Coronary artery (tissue), 2 donors: ENCODE results near the gene CACNA1C.

ENCODE experiments used
- DNase-seq: peaks from one replicate; pipeline ENCODE4 v3.0.0-alpha.2; 2017; ENCODE audit warnings: low spot score
- H3K27ac ChIP-seq, 2 donors: fragments of 200-600 bp; sonication (generic); one replicate each; pipeline ENCODE4 v1.5.1; 2016 to 2019
- H3K4me3 ChIP-seq: fragments of 200-600 bp; sonication (generic); 2 replicates; pipeline ENCODE4 v1.5.1; 2016; ENCODE audit warnings: mild to moderate bottlenecking, moderate library complexity
- CTCF ChIP-seq: fragments of 200-600 bp; sonication (generic); IDR thresholded peaks from one replicate; pipeline ENCODE4 v1.5.1; 2019; ENCODE audit warnings: antibody characterized with exemption

Gene CACNA1C

GRCh38 chr12:2586156-2587038 is 533.6 kb downstream of the CACNA1C start:
- Histone ChIP-seq H3K4me3 (no peak overlapping the region), H3K27ac (no peak overlapping the region)
- DNase-seq: no peak
- TF ChIP-seq CTCF: no peak

- DNase-seq: no peak
- TF ChIP-seq CTCF: no peak
Measured at GRCh38 chr12:2588345-2588744, 535.6 kb downstream of the CACNA1C start.

GRCh38 chr12:2589381-2589780 is 536.6 kb downstream of the CACNA1C start:
- no peak for DNase-seq
- TF ChIP-seq CTCF: no peak
- Histone ChIP-seq H3K27ac (no peak overlapping the region), H3K4me3 (no peak overlapping the region)

More at GRCh38 chr12:2588345-2588744, 535.6 kb downstream of the CACNA1C start:
- H3K27ac ChIP-seq: no peak overlapping the region
- H3K4me3 ChIP-seq: no peak overlapping the region

GRCh38 chr12:2593045-2593444 is 540.3 kb downstream of the CACNA1C start:
- no peak for TF ChIP-seq CTCF
- H3K27ac ChIP-seq: no peak overlapping the region
- no peak overlapping the region for H3K4me3 ChIP-seq
- no peak for DNase-seq

- no peak overlapping the region for H3K4me3 ChIP-seq
- DNase-seq: no peak
- H3K27ac ChIP-seq: no peak overlapping the region
- no peak for TF ChIP-seq CTCF
Measured at GRCh38 chr12:2596441-2596840, 543.7 kb downstream of the CACNA1C start.

- no peak for TF ChIP-seq CTCF
Measured at GRCh38 chr12:2605301-2605700, 552.5 kb downstream of the CACNA1C start.

More at GRCh38 chr12:2605301-2605700, 552.5 kb downstream of the CACNA1C start:
- DNase-seq: no peak
- H3K4me3 ChIP-seq: no peak overlapping the region
- H3K27ac ChIP-seq: no peak overlapping the region
